CD1c-positive myeloid dendritic cell (primary cell): Measurements from ENCODE around the gene SLC35C1.

ENCODE experiments used
- DNase-seq: peaks from one replicate; pipeline ENCODE4 v3.0.0-alpha.2; 2016; ENCODE audit errors: extremely low spot score

Gene SLC35C1

DNA sequence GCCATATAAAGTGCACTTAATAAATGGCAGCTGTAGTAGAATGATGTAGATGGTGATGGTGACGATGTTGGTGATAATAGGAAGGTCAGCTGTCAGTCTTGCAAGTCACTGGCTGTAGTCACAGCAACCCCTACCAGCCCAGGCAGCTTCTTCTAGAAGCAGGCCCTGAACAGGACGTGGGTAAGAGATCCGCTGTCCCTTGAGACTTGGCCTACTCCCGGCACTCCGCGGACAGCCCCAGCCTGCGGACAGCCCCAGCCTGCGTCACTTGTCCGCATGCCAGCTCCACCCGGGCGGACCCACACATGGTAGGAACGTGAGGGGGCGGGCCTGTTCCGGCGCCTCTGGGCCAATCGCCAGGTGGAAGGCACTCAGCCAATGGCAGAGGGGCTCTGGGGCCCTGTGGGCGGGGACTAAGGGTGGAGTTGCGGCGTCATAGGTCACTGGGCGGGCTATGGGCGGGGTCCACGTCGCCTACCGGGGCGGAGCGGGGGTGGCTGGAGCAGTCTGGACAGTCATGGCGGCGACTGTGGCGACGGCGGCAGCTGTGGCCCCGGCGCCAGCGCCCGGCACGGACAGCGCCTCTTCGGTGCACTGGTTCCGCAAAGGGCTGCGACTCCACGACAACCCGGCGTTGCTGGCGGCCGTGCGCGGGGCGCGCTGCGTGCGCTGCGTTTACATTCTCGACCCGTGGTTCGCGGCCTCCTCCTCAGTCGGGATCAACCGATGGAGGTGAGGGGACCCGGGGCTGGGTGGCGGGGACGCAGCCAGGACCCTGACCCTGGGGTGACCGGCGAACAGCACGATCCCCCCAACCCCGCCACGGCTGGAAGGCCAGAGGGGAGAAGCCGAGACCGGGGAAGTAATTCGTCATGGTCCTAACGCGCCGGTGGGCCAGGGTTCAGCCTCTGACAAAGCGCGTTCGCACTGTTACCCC lies 42.3 kb downstream of the SLC35C1 start, which contains the start of gene CRY2:
CRY2 (plus strand) TSS at position 502 of the 937 bp plus-strand sequence; CDS start at position 518, 16 bp downstream.
- peak; percentile 100 for DNase-seq

- DNase-seq: peak; percentile 52
Measured at GRCh38 chr11:45847911-45848316, 43.0 kb downstream of the SLC35C1 start.

DNA sequence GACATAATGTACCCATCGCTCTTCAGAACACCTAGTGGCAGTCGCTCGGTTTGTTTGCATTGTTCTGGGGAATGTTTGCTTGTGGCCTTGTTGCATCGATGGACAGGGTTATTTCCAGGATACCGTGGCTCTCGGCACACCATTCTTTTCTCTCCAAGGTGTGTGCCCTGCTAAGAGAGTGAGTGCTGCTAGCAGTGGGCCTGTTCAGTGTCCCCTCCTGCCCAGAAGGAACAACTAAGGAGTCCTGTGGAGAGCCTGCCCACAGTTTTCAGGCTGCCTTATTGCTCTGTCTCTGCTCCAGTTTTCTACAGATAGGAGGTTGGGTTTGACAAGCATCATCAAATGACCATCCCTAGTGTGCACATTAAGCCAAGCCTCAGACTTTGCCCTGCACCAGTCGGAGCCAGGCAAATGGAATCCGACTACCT lies 43.7 kb downstream of the SLC35C1 start:
- DNase-seq: no peak

DNA sequence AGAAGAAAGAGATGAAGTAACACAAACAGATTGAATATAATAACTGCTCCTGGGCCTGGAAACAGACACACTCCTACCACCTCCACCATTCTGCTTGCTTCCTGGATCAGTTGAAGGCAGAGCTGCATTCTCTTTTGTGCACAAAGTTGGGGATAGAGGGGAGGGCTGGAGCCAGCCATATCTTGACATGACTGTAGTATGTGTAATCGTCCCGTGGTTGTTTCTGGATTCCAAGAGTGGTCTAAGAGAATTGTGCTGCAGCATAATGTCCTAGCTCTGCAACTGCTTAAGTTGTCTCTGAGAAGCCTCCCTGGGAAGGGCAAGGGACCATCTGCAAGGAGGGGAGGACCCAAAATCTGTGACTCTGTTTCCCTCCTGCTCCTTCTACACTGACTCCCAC lies 45.5 kb downstream of the SLC35C1 start:
- DNase-seq: no peak

DNA sequence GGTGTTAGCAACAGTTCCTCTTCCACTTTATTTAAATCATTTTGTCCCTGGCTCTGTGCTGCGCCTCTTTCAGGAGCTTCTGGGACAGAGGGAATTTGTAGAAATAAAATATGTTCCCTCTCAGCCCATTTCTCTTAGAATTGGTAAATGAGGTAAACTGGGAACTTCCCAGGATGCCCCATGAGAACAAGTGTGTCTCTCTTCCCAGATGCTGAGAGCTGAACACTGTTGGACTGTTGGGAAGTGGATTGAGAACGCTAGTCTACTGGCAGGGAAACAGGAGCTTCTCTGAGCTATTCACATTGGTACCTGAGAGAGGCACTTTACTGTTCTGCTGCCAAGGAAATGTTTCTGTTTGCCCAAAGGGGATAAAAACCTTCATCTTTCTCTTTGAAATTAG lies 46.3 kb downstream of the SLC35C1 start:
- DNase-seq: no peak

DNA sequence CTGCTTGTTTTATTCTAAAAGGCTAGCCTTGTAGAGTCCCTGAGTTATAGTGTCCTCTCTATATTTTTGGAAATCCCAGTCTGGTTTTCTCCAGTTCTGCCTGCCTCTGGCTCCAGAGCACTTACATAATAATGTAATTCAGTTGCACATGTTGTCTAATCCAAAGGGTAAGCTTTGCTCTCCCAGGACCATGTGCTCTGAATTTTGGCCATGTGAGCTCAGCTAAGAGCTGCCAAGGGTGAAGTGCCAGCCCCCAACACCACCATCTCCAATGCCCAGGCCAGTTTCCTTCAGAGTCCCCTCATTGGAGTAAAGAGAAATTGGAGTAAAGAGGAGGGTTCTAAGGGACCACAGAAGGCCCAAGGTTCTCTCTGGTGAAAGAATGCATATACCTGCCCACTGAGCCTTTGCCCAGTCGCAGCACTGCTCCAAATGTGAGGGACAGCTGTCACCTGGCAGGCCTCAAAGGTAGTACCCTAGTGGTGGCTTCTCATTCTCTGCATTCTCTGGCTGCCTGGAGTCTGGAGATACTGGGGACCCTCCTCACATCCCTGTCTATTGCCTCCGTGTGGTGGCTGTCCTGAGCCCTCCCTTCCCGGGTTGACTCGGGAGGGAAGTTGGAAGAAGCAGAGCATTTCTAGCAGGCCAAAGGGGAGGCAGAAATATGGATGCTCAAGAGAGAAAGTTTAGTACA lies 47.2 kb downstream of the SLC35C1 start:
- DNase-seq: no peak

GRCh38 chr11:45852712-45853101 lies 47.8 kb downstream of the SLC35C1 start:
- no peak for DNase-seq

- no peak for DNase-seq
Measured at GRCh38 chr11:45853332-45854219, 48.6 kb downstream of the SLC35C1 start.

DNA sequence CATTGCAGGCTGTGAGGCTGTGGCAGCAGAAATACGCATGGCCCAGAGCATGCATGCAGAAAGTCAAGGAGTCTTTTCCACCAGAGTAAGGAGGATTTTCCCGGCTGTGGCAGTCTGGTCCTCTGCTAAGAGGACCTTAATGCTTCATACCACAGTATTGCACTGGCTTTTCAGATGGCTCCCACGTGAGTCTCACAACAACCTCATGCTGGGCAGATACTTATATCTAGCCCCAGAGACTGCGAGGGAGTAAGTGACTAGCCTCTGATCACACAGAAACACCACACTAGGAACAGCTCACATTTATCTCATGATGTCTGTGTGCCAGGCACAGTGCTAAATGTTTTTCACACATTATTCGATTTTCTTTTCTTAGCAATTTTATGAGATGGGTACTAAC lies 50.4 kb downstream of the SLC35C1 start:
- DNase-seq: no peak

DNA sequence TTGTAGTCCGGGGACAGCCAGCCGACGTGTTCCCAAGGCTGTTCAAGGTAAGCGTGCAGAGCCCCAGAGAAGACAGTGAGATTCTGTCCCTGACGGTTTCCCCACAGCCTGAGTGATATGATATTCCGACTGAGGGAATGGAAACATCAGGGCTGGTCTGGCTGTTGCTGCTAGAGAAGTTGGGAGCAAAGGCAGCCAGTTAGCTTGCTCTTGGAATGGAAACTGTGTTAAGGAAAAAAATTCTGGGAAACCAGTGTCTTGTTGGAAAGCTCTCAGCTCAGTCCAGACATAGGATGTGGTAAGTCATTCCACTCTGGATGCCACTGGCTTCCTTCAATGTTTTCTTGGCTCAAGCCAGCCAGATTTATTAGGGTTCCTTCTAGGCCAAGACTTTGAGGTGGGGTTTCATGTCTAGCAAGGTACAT lies 51.1 kb downstream of the SLC35C1 start:
- no peak for DNase-seq

DNA sequence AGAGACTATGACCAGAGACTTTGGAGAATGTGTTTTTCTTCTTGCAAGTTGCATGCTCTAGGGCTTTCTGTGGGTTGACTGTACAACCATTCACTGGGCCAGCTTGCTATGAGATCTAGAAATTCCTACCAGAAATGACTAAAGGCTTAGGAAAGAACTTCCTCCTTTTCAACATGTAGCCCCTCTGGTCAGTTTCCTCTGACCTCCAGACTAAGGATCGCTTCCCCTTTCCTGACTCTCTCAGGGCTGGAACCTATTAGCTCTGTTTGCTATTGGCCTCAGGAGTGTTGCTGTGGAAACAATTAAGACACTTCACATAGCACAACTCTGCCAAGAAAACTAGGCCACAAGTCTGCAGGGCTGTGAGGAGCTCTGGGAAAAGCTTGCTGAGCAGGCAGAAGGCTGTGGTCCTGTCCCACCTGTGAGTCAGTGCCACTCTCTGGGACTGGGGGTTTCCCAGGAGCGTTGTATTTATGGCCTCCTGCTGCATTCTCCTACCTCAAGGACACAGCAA lies 53.1 kb downstream of the SLC35C1 start:
- peak; percentile 81 for DNase-seq

DNA sequence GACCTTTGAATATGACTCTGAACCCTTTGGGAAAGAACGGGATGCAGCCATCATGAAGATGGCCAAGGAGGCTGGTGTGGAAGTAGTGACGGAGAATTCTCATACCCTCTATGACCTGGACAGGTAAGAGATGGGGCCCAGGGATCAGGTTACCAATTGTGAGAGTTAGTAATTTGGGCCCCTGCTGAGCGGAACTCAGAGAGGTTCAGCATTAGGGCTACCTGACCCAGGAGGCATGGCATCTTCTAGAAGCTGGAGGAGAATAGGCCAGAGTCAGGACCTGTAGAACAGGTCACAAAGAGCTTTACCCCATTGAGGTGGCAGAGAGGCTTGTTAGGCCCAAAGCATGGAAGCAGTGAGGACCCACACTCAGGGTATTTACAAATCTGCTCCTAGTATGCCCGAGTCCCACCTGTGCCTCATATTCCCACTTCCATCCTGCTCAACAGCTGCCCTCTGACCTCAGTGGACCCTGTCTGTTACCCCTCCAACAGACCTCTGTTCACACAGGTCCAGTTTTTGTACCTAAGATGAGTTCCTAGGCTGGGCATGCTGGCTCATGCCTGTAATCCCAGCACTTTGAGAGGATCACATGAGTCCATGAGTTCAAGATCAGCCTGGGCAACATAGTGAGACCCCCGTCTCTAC lies 53.9 kb downstream of the SLC35C1 start:
- no peak for DNase-seq

DNA sequence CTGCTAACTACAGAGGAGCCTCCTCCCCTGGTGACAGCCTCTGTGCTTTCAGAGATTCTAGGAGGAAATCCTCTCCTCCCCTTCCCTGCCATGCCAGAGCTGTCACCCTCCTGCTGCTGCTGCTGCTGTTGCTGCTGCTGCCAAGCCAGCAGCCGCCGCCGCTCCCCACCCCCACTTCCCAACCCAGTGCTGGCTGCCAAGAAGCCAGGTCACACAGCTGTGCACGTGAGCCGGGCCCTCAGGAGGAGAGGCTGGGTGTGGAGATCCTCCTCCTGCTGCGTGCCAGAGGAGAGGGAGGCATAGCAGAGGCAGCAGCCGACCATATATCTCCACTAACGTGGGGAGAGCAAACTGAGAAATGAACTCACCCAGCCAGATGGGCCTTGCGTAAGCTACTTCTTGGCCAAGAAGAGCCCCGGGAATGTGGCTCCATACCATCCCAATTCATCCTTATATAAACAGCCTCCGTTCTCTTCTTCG lies 54.8 kb downstream of the SLC35C1 start:
- DNase-seq: no peak

DNA sequence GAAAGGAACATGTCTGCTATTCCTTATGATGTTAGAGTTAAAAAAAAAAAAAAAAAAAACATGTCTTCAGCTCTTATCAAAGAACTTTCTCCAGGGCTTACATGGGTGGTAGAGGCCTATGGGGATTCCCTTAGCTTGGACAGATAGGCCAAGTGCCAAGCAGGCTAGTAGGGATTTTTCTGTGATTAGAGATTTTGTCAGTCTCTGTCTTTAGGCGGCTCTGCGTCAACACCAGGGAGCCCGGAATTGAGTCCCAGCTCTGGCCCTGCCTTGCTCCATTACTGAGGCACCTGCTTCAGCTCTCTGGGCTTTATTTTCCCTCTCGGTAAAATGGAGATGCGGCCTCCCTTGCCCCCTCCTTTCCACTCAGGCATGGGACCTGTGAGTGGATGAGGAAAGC lies 55.4 kb downstream of the SLC35C1 start:
- DNase-seq: no peak

DNA sequence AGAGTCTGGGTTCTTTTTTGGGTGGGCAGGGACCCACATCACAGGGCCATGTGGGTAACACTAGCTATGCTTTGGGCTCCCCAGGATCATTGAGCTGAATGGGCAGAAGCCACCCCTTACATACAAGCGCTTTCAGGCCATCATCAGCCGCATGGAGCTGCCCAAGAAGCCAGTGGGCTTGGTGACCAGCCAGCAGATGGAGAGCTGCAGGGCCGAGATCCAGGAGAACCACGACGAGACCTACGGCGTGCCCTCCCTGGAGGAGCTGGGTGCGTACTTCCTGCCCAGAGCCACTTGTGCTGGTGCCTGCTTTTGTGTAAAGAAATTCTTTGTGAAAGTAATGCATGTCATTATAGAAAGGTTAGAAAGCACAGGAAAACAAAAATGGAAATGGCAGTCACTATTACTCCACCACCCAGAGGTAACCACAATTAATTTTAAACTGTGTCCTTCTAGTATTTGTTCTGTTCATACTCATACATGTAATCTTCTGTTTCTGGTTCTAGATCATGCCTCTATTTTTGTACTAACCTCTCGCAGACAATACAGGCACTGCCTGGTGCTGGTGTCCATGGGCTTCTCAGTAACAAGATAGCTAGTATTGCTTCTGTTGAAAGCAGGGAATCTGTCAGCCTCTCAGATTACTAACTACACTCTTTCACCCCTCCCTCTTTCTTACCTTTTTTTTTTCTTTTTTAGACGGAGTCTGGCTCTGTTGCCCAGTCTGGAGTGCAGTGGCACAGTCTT lies 56.0 kb downstream of the SLC35C1 start:
- DNase-seq: no peak
